ENCODE data around the gene NXPH1.

NXPH1 gene

DNA sequence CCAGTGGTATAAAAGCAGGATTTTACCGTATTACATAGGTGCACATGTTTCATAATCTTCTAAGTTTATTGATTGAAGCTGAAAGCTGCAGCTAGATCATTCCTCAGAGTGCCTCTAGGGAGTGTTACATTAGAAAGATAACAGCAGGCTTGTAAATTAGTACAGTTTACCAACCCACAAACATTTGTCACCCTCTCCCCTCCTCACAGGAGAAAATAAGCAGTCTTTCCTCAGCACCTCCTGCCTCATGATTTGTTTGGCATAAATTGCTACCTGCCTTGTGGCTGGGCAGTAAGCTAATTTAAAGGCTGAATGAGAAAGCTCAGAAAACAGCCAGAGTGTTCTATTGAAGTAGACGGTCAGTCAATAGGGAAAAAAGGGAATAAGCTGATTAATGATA lies 74.2 kb downstream of the NXPH1 start:
- TF ChIP-seq ZNF274 (IDR thresholded peaks at IDR 0.05; ENCODE audit: low read depth, low read length) = no peak
- H3K4me3 ChIP-seq (ENCODE audit: low read length) = no peak overlapping the region

DNA sequence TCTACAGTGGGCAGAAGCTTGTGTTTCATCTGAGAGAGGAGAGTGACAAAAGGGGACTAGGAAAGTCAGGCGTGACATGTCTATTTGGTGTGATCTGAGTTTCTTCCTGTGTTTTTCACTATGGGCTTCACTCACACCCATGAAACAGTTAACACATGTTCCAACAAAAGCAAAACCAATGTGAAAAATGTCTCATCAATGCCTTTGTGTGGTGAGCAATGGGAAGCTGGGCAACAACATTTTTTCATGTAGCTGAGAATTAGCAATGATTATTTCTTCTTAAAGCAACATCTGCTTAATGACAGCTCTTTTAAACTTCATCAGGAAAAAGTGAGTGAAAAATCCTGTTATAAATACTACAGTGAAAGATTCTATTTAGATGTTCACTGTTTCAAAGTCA lies 76.2 kb downstream of the NXPH1 start:
- TF ChIP-seq ZNF274 (IDR thresholded peaks at IDR 0.05; ENCODE audit: low read depth, low read length) = no peak
- no peak overlapping the region for H3K4me3 ChIP-seq (ENCODE audit: low read length)

DNA sequence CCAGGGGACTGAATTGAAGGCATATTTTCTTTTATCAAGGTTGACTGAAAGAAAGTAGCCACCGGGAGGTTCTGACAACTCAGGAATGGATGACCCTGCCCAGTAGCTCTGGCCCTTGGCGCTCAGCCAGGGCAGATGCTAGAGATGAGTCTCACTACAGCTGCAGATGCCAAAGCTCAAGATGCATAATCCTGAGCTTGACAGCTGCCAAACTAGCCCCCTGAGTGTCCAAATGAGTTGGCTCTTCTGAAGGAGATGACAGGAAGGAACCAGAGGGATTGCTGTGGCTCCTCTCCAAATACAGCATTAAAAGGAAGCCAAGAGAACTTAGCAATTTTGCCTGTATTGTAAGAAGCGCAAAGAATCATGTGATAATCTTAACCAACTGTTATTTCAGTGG lies 78.4 kb downstream of the NXPH1 start:
- no peak overlapping the region for H3K4me3 ChIP-seq (ENCODE audit: low read length)
- TF ChIP-seq ZNF274 (IDR thresholded peaks at IDR 0.05; ENCODE audit: low read depth, low read length) = no peak

DNA sequence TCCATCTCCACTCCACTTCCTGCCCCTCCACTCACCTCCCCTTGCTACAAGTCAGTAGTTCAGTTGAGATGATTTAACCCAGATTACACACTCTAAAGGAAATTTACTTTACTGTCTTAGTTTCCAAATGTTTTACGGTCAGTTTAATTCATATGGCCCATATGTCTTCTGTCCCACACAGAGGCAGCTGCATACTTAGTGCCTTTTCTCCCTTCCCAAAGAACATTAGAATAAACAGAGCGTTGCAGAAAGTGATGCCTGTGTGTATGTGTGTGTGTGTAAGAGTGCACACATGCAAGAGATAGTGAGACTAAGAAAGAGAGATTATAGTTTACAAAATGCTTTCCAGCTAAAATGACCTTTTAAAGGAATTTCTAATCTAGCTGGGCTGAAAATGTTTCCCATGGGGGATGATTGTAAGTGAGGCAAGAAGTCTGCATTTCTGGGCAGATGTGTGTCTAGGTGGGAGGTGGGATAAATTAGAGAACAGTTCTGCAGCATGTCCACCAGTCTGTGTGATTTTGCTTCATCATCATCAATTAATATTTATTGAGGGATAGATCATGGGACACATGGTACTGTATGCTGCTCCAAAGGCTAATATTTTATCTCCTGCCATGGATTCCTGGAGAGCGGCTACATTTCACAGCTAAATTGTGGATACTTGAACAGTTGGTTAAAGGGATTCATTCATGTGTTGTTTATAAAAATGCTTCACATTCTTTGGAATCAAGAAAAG lies 81.5 kb downstream of the NXPH1 start:
- no peak overlapping the region for H3K4me3 ChIP-seq (ENCODE audit: low read length)
- no peak for TF ChIP-seq ZNF274 (IDR thresholded peaks at IDR 0.05; ENCODE audit: low read depth, low read length)

DNA sequence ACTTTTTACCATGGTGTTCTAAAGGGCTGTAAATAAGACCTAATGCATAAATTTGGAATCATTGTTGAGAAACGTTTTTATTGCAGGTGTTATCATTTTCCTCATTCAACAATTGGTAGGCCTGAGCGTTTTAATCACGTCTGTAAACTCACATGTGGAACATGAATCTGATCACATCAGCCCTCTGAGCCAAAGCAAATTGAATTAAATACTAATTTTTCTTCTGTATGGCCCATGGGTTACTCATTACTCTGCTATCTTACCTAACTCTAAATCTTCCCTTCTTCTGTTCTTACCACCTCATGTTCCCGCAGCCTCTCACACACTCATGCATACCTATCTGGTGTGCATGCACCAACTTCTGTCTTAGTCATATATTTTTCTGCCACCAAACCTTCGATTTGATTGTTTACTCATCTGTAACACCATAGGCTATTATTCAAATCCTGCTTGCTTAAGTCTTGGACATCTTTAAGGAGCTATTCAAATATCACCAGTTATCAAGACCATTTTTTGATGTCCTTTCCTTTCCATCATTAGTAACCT lies 82.3 kb downstream of the NXPH1 start:
- H3K4me3 ChIP-seq (ENCODE audit: low read length) = no peak overlapping the region
- no peak for TF ChIP-seq ZNF274 (IDR thresholded peaks at IDR 0.05; ENCODE audit: low read depth, low read length)

DNA sequence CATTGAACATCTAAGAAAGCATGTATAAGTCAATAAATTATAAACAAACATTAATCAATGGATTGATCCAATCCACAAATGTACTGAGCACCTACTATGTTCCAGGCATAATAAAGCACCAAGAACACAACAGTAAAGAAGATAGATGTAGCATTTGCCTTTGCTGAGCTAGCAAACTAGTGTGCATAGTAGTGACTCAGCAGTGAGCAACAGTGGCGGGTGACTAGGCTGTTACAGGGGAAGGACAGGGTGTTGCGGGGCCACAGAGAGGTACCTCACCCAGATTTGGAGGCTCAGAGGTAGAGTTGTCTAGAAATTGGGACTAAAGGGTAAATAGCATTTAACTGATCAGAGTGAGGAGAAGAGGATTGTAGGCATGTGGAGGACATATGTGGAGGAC lies 83.6 kb downstream of the NXPH1 start:
- no peak for TF ChIP-seq ZNF274 (IDR thresholded peaks at IDR 0.05; ENCODE audit: low read depth, low read length)
- no peak overlapping the region for H3K4me3 ChIP-seq (ENCODE audit: low read length)

DNA sequence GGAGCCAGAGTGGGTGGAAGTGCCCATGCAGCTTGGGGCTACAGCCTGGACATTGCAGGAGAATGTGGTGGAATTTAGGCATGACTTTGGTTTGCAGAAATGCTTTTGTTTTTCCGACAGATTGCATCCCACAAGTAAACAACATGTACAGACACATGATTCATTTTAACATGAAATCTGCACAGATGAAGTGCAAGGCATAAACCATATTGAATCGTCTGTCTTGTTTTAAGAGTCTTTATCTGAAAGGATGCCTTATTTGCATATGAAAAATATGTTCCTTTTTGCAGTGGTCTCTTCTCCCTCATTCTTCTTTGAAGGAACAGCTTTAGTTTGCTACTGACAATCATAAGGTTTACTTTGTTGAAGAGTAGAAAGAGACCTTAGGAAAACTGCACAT lies 94.9 kb downstream of the NXPH1 start:
- H3K4me3 ChIP-seq (ENCODE audit: low read length) = no peak overlapping the region
- TF ChIP-seq ZNF274 (IDR thresholded peaks at IDR 0.05; ENCODE audit: low read depth, low read length) = no peak

DNA sequence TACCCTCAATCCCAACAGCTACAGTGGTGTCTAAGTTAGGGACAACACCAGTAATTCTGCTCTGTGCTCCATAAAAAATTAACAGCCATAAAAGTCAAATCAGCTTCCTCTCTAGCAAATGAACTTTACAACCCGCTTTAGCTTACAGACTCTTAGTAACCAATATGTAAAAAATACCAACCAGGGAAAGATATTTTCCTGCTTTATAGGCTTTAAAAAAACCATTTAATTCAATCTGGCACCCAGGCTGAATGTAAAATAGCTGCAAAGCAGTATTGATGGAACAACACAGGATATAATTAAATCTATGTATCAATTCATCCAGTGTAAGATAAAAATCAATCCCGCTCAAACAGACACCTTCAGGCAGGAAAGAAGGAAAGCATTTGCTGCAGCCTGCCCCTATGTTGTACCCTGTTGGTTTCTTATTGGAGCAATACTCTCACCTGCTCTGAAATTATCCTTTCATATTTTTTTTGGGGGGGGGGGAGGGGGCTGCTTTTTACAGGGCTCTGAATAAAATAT lies 98.6 kb downstream of the NXPH1 start:
- no peak for TF ChIP-seq ZNF274 (IDR thresholded peaks at IDR 0.05; ENCODE audit: low read depth, low read length)
- H3K4me3 ChIP-seq (ENCODE audit: low read length) = no peak overlapping the region

DNA sequence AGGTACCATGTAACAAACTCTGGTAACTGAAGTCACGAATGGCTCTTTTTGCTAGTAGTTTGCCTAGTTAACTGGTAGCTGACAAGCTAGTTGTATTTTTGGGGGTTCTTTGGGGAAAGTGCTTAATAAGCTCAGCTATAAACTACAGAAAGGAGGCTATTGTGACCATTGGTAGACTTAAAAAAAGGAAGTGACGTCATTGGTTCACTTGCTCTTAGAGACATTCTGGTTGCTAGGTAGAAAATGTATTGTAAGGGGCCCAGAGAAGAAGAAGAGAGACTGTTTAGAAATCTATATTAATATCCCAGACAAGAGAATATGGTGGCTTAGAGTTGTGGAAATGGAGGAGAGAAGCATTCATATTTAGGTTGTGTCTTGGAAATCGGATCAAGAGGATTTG lies 103.0 kb downstream of the NXPH1 start:
- no peak overlapping the region for H3K4me3 ChIP-seq (ENCODE audit: low read length)
- TF ChIP-seq ZNF274 (IDR thresholded peaks at IDR 0.05; ENCODE audit: low read depth, low read length) = no peak

DNA sequence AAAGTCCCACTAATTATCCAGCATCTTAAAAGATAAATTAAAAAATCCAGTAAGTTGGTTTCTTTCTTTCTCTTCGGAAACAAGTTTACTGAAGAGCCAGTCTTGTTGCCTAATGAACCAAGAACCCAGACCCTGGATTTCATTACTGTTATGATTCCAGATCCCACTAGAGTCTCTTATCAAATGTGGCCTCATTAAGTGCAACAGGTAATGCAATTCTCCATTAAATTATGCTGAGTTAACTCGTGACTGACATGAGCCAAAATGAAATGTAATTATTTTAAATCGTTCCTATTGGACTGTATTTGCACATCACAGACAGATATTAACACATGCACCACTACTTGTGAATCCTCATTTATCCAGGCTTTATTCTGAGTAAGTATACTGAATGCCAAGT lies 115.6 kb downstream of the NXPH1 start:
- H3K4me3 ChIP-seq (ENCODE audit: low read length) = no peak overlapping the region
- TF ChIP-seq ZNF274 (IDR thresholded peaks at IDR 0.05; ENCODE audit: low read depth, low read length) = no peak

DNA sequence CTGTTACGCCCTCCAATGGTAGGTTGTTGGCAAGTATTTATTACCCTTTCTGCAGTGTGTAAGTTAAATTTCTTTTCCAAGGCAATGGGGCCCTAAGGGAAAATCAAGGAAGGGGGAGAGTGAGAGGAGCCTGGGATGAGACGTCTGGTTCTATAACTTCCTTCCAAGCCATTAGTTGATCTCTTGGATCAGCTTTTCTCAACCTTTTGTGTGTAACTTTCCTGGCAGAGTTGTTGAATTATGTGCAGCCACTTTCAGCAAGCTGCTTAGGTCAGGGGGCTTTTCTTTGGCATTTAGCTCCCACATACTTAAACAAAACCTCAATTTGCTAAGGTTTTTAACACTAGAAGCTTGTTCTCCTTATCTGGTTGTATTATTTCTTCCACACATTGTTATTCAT lies 127.1 kb downstream of the NXPH1 start:
- H3K4me3 ChIP-seq (ENCODE audit: low read length) = no peak overlapping the region
- TF ChIP-seq ZNF274 (IDR thresholded peaks at IDR 0.05; ENCODE audit: low read depth, low read length) = no peak

DNA sequence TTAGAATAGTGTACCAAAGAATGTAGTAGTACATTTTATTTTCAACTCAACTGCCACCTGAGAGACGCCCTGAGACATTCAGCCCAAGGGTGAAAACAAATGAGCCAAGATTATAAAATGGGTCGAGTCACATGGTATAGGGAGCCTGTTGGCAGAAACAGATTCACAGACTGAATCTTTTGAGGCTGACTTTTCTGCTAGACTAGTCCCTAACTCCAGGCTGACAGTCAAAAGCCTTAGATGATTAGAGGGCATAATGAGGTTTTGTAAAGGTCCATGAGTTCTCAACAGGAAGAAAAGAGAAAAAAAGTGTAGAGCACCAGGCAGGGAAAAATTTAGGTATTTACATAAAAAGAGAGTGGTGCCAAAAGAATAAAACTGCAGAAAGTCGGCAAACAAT lies 128.0 kb downstream of the NXPH1 start:
- H3K4me3 ChIP-seq (ENCODE audit: low read length) = no peak overlapping the region
- no peak for TF ChIP-seq ZNF274 (IDR thresholded peaks at IDR 0.05; ENCODE audit: low read depth, low read length)

DNA sequence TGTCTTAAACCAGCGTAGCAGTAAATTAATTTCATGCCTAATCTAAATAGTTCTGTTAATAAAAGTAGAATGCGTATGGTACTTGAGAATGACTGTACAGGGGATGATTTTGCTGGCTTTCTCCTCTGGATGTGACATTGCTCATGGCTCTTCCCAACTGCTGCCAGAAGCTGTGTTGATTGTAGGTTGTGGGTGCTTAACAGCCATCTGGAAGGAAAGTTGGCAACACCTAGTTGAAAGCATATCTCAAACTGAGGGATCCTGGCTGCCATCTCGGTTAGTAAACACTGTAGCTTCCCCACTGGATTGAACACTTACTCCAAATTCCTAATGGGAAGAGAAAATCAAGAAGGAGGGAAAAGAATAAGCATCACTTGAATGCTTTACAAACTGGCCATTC lies 130.9 kb downstream of the NXPH1 start:
- TF ChIP-seq ZNF274 (IDR thresholded peaks at IDR 0.05; ENCODE audit: low read depth, low read length) = no peak
- no peak overlapping the region for H3K4me3 ChIP-seq (ENCODE audit: low read length)

DNA sequence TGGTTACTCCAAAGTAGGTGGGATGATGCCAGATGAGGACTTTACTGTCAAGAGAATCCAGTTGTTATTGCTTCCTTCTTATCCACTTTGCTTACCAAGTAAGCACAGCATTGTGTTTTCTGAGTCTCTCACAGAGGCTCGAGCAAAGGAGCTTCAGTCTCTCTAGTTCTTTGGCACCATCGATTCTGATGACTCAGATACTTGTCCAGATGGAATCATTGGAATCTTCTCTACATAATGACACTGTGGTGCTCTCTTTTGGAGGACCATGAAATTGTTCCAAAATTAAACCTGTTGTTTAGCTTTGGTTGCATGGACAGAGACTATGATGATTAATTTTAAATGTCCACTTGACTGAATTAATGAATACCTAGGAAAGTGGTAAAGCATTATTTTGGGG lies 132.6 kb downstream of the NXPH1 start:
- no peak for TF ChIP-seq ZNF274 (IDR thresholded peaks at IDR 0.05; ENCODE audit: low read depth, low read length)
- H3K4me3 ChIP-seq (ENCODE audit: low read length) = no peak overlapping the region

DNA sequence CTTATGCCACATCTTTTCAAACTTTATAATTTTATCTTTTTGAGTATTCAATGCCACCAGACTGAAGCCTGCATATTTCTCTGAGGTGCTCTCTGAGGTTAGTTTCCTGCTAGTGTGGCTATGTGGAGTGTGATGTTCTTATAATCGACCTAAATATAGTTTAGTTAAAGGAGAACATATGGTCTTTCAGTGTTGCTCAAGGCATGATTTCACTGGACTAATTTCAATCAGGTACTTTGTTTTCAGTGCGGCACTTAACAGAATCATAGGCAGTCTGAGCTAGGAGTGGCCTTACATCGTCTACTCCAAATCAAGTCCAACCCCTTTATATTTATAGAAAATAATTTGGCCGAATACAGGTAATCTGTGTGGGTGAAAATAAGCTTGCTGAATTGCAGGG lies 134.2 kb downstream of the NXPH1 start:
- no peak for TF ChIP-seq ZNF274 (IDR thresholded peaks at IDR 0.05; ENCODE audit: low read depth, low read length)
- no peak overlapping the region for H3K4me3 ChIP-seq (ENCODE audit: low read length)

All from GM08714 (cell line).